SW480 (cell line): Measurements from ENCODE around the gene FRYL.

ENCODE experiments used
- DNase-seq: peaks from one replicate; pipeline ENCODE4 v3.0.0-alpha.2; 2016; ENCODE audit warnings: low spot score

Gene FRYL

DNA sequence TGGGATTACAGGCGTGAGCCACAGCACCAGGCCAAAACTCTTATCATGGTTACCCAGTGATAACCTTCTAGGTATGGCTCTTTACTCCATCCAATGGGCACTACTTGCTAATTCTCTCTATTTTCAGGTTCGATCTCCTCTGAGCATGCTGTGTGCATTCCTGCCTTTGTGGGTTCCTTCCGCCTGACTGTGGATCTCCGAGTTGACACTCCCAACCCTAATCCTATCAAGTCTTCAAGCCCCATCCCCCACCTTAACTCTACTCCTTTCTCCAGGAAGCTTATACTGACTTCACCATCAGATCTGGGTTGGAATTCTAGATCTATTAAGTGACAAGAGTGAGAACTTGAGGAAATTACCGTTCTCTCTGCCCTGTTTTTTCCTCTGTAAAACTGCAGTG lies 225.5 kb downstream of the FRYL start:
- no peak for DNase-seq

DNA sequence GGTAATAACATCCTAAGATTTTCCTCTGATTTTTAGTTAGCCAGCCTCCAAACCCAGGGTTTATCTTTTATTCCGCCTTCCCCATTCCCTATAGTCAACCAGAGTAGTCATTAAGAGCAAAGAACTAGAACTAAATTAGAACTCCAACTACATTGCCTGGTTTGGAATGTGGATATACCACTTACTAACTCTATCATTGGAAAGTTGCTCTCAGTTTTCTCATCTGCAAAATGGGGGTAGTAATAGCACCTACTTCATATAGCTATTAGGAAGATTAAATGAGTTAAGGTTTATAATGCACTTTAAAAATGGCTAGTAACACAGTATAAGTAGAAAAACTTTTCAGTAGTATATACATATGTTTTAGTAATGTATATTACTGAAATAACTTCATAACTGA lies 226.4 kb downstream of the FRYL start:
- DNase-seq, result no peak

DNA sequence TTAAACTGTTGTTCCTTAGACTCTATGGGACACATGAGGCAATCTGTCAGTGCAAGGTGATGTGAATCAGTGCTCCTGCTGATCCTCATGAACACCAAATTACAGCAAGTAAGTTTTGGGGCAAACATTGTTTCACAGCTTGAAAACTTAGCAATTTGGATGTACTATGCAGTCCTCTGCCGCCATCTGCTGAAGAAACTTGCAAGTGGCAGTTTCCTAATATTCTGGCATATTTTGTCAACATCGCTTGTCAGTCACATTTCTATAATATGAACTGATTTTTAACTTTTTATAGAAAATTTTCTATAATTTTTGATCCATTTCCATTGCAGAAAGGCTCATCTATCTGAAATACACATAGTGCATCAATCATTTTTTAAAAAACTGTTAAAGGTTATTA lies 233.7 kb downstream of the FRYL start:
- peak; percentile 3 for DNase-seq

DNA sequence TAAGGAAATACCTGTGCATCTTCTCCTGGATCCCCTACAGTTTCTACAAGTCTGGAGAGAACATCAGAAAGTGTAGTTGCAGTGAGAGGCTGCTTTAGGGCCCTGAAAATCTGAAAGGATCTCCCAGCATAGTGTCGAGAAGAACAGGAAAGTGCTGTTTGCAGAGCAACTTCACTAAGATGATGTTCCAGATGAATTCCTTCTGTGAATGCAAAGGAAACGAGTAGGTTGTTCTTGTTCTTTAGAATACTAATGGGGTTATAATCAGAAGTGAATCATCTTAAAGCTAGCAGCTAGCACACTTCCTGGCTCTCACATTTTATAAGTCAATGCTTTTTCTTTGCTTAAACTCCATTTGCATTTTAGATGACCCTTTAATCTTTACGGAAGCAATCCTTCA lies 236.3 kb downstream of the FRYL start:
- DNase-seq, result no peak

DNA sequence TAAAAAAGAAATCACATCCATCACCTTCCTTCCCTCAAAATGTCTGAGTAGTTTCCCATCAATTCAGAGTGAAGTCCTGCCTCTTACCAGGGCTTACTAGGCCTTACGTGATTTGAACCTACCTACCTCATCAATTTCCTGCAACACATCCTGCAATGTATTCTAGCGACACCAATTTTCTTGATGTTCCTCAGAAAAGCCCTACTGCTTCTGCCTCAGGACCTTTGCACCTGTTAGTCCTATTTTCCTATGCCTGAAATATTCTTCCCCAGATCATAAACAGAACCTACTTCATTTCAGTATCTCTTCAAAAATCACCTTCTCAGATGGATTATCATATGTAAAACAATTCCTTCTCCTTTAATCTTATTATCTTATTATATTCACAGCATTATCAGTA lies 237.2 kb downstream of the FRYL start:
- DNase-seq, result no peak

DNA sequence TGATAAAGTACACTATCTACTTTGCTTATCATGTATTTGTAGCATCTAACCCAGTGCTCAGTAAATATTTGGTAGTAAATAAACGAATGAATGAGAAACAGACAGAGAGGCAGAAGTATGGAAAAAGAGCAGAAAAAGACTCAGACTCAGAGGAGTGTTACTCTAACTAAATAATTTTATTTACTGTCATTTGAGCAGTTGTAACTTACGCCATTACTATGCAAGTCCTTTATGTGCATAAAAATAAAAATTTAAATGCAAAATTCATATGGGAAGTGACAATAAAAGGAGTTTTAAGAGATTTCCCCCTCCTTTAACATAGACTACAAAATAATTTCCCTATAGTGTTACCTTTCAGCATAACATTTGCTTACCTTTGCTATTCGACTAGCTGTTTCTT lies 240.5 kb downstream of the FRYL start:
- DNase-seq, result no peak

DNA sequence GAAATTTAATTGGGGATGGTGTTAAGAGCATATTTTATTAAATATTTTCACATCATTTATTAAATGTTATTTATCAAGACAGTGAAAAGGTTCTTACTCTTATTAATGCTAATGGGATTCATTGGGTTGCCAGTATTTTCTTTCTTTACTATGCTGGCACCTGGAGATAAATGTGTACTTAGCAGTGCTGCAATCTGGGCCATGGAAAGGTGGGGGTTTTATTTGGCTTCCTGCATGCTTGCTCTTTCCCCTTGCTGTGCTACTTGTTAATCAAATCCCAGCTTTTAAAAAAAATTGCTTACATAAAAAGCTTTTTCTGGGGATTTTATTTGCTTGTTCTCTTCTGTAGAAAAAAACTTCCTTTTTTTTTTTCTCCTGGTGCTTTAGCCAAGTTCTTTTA lies 241.7 kb downstream of the FRYL start:
- DNase-seq, result no peak

DNA sequence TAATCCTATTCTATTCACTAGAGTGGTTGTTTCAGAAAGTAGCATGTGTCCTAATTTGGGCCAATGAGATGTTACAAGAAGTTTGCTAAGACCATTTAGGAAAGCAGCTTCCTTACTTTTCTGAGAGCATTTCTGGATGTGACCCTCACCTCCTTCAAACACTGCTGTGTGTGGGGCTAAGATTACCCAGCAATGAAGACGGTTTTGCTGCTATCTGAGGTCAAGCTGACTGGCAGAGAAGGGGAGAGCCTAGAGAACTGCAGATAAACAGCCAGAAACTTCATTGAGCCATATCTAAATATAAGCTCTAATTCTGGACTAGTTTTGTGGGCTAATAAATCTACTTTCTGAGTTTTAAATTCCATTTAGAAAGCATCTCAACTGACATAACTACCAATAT lies 253.7 kb downstream of the FRYL start:
- DNase-seq, result no peak

DNA sequence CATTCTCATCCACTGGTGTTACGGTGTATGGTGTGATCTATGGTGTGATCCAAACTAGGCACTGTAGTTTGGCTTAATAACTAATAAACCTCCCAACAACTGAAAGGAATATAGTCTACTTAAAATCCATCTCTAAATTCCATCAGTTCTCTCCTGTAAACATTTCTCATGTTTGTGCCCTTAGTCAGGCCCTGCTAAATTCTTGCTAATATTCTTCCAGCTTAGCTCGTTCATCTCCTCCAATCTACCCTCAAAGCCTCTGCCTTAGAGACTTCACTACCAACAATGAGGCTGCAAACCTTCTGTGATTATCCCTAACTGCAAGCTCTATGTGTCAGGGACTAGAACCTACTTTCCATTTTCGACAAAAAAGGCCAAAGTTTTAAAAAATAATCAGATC lies 261.9 kb downstream of the FRYL start:
- DNase-seq, result no peak

DNA sequence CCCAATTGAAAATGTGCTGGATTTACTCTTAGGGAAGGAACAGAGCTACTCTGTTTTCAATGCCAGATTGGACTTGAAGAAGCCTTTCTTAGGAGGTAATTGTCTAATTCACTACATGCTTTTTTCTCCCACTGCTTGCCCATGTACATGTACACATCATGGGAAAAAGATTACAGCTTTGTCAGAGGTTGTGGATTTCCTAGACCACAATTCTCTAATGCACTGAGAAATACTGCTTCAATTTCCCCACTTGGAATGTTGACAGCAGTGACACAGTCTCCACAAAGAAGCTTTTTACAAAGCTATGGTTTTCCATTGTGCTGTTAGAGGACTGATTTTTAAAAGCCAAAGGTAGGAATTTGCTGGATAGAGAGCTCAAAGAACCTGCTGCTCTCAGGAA lies 270.5 kb downstream of the FRYL start:
- DNase-seq, result no peak

DNA sequence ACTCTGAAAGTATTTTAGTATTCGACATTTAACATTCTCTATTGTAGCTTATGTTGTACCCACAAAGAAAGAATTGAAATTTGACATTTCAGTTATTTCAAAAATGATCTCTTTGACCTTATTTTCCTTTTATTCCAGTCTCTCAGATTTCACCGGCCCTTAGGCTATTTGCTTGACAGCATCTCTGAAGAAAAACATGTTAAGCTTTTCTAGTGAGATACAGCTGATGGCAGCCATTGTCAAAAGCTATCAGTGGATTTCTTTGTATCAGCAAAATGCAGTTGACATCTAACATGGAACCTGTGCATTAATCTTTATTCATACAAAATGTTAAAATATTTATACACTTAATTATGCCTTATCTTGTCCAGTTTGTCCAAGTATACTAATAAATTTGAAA lies 273.4 kb downstream of the FRYL start:
- no peak for DNase-seq

DNA sequence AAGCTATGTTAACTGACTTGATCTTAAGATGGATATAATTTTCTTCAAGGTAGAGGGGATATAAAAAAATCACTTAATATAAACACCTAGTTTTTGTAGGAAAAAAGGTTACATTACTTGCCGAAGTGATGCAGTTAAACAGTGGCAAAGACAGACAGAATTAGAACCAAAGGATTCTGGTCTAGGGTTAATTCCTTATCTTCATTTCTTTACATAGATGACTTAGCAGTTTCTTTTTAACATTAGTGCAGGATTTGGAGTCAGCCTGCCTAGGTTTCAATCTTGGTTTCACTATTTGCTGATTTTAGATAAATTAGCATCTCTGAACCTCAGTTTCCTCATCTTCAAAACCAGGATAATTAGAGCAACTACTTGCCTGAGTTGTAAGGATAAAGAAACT lies 275.7 kb downstream of the FRYL start:
- DNase-seq, result no peak

DNA sequence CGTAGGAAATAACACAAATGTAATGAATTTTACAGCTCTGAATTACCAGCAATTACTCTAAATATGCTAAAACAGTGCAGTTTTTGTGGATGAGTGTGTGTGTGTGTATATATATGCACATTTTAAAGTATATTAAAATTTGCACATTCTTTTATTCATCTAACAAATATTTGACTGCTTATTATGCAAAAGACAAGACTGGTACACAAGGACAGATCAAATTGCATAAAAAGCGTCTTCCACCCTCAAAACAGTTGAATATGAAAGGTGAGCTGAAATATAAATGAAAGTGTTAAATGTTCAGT lies 276.1 kb downstream of the FRYL start:
- DNase-seq, result no peak

DNA sequence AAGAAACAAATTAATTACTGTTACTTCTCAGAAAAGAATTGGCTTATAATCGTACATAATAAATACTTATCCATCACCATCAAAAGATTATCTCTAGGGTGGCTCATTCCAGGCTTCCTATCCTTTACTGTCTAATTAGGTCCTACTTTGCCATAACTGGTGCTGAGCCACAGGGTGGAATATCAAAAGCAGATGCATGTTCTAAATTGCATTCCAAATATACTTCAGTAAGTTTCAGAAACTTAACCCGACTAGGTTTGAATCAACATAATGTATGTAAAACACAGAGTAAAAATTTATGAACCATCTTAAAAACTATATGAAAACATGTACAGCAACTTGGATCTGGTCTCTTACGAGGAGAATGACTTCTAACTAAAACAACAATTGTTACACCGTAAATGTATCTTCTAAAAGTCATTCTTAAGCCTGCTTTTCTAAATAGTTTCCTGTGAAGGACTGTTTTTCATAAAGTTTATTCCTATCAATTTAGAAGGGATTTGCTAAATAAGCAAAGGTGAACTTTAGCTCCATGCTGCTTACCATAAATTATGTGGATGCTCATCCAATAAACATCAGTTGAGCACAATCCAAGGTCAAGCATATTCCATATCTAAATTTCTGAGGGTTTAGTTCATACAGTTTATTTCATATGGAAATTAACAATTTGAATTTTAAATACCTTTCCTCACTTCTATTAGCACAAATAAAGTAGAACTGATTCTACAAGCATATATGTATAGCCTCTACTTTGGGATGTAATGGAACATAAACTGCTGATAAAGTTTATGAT lies 276.6 kb downstream of the FRYL start:
- no peak for DNase-seq

DNA sequence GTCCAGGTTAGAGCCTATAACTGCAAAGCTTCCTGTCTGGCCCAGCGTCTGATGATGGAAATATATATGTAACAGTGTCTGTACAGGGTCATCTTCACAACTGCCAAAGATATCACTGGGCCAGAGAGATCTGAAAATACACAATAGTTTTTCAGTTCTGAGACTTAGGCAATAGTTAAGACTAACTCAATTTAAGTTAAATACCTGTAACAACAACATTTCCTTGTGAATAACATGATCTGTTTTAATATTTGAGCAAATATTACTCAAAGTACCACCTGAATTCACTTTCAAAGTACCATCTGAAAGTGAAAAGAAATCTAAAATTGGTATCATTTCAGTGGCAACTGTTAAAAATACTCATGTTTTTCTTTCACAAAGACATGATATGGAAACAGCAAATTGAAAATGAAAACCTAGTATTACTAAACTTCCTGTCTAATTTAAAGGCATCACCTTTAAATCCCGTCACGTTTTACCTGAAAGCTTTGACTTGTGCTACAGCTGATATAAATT lies 280.5 kb downstream of the FRYL start:
- no peak for DNase-seq

DNA sequence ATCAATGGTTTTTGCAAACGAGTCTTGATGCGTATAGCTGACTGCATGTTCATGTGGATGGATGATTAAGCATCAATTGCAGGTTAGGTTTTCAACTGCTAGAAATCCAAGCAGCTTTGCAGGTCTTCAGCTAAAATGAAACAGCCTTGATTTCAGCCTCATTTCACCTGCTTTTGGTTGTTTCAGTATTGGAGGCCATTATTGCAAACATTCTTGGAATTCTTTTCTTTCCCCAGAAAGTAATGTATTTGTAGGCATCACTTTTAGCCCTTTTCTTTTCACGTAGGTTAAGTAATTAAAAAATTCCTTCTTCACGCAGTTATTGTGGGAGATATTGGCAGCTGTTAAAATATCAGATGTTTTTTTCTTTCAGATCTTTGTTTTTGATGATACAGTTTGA lies 281.2 kb downstream of the FRYL start:
- DNase-seq, result no peak

DNA sequence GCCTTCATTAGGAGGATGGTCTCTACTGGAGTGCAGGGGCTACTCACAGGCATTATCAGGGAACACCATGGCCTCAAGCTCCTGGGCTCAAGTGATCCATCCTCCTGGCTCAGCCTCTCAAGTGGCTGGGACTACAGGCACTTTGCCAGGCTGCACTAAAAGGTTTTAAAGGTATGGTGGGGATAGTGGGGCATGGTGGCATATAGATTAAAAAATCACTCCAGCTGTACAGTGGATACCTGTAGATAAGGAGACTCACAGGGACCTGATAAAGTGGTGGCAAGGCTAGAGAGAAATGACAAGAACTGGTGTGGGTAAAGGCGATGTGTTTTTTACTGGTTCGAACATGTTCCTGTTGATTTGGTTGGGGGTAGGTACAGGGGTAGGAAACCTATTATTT lies 284.1 kb downstream of the FRYL start:
- DNase-seq, result no peak

DNA sequence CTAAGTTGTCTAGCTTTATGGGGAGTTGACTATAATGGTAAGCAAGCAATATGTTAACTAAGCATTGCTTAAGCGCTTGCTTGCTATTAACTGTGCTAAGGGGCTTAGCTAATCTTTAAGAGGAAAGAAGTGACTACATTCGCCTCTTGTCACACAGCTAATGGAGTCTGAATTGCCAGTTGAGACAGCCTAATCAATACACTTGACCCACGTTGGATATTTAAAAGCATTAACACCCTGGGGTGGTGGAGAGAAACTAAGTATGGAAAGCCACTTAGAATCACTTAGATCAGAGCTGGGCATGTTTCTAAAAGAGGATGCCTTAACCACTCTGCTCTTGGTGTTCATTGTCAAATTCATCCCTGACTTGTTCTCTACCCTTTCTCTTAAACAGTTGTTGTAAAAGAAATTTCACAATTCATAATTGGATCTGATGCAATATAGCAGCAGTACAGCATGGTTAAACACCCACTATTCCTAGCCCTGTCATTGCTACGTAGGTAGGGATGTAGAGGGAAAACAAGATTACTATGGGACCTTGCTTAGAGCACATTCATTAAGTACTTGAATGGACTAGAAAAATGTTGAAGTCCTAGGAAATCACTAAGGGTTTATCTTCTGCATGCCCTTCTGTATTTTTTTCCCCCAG lies 286.5 kb downstream of the FRYL start:
- DNase-seq, result no peak

DNA sequence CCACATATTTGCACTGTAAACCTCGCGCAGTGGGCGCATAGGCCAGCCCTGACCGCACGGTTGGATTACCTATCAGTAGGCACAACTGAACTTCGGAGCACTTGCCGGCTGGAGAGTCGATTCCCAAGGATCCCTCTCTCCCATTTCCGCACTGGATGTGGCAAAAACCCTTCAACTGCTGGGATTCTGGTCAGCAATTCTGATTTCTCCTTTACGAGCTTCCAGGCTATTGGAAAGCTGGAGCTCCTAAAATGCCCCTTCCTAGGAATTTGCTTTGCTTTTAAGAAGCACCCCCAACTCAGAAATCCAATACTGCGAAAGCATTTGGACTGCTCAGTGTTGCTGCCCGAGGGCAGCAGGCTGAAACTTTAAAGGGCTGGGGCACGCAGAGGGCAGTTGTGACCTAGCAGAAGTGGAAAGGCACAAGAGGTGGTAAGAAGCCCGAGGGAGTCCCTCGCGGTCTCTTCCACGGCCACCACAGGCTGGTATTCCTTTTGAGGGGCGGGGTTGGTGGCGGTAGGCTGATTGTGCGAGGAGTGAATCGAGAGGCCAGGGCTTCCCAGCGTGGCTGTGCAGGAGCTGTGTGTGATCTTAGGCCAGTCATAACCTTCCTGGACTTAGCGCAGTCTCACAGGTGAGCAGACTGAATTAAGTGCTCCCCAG lies 288.4 kb downstream of the FRYL start:
- no peak for DNase-seq

DNA sequence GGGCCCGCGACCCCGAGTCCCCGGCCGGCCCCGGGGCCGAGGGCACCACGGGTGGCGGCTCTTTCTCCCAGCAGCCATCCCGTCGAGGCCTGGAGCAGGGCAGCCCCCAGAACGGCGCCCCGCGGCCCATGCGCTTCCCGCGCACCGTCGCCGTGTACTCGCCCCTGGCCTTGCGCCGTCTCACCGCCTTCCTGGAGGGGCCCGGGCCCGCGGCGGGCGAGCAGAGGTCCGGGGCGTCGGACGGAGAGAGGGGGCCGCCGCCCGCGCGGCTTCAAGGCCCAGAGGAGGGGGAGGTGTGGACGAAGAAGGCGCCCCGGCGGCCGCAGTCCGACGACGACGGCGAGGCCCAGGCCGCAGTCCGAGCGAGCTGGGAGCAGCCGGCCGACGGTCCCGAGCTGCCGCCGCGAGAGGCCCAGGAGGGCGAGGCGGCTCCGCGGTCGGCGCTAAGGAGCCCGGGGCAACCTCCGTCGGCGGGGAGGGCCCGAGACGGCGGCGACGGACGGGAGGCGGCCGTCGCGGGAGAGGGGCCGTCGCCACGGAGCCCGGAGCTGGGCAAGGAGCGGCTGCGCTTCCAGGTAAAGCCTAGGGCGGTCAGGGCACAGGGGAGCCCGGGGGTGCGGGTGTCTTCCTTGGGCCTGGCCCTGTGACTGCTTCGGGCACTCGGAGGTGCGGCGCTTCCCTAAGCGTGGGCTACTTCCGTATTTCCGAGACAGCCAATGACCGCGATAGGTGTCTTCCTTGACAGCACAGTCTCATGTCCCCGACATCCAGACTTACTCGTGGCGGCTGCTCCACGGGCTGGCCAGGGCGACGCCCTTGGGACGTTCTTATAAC lies 289.2 kb downstream of the FRYL start:
- DNase-seq, result no peak

DNA sequence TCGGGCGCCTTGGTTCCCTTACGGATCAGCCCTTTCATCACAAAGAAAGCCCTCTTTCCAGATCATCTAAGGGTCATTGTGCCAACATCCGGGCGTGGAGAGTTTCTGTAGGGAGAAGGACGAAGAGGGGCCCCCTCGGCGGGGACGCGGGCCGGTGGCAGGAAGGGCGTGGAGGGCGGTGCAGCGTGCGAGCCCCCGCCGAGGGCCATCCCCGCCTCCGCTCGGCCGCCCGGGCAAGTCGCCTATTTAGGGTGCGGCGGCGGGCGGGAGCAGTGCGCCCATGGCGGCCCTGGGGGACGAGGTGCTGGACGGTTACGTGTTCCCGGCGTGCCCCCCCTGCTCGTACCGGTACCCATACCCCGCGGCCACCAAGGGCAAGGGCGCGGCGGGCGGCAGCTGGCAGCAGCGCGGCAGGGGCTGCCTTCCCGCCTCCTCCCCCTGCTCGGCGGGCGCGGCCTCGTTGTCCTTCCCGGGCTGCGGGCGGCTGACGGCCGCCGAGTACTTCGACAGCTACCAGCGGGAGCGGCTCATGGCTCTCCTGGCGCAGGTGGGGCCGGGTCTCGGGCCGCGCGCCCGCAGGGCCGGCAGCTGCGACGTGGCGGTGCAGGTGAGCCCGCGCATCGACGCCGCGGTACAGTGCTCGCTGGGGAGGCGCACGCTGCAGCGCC lies 289.9 kb downstream of the FRYL start, which contains the start of gene ZAR1:
Gene ZAR1, plus strand, starts transcription at position 241 of the 668 bp plus-strand sequence. Its CDS starts 40 bp downstream, at position 281.
- peak; percentile 2 for DNase-seq

DNA sequence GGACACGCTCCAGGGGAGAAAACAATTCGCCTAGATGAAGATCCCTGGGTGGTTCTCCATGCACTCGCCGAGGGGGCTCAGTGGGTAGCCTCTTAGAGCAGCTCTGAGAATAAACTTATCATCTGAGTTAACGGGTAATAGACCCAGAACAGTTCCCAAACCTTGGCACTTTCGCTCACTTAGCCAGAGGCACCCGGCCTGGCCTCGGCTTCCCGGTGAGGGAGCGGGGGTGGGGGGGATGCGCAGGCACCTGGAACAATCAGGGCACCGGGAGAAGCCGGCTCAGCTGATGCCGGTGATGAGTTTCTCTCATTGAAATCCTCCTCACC lies 290.4 kb downstream of the FRYL start:
- DNase-seq, result no peak
